Measurements from ENCODE around the gene POLE3.
A peak's percentile ranks its signal among the peaks of the same experiment; 100 is the strongest.
"Not testable (repeated sequence)": the region's sequence is repeated elsewhere in the genome, so short reads cannot be mapped to it uniquely, and the experiment has no call there.

POLE3 gene

GRCh38 chr9:113446323-113446740 lies 35.9 kb upstream of the POLE3 start:
- no peak overlapping the region for H3K27ac ChIP-seq
- H3K4me3 ChIP-seq (ENCODE audit: low read depth in 1 of 2, low read length in 1 of 2) = no peak overlapping the region
- TF ChIP-seq CTCF (IDR thresholded peaks at IDR 0.05) = peak; percentile 44
- no peaks in the 10 kb centered on the region for H3K9me3 ChIP-seq
- H3K36me3 ChIP-seq = no peaks in the 10 kb centered on the region
- no peaks in the 10 kb centered on the region for H3K27me3 ChIP-seq
- H3K4me1 ChIP-seq (ENCODE audit: control insufficient read depth in 1 of 2, insufficient read depth in 1 of 2, low read depth in 1 of 2, low read length in 1 of 2) = no peaks in the 10 kb centered on the region

GRCh38 chr9:113444736-113445135 lies 34.3 kb upstream of the POLE3 start:
- H3K4me3 ChIP-seq (ENCODE audit: low read depth in 1 of 2, low read length in 1 of 2) = no peak overlapping the region
- no peak for TF ChIP-seq CTCF (IDR thresholded peaks at IDR 0.05)
- H3K9me3 ChIP-seq = no peaks in the 10 kb centered on the region
- no peaks in the 10 kb centered on the region for H3K36me3 ChIP-seq
- H3K27me3 ChIP-seq = no peaks in the 10 kb centered on the region
- no peaks in the 10 kb centered on the region for H3K4me1 ChIP-seq (ENCODE audit: control insufficient read depth in 1 of 2, insufficient read depth in 1 of 2, low read depth in 1 of 2, low read length in 1 of 2)
- H3K27ac ChIP-seq = no peak overlapping the region

DNA sequence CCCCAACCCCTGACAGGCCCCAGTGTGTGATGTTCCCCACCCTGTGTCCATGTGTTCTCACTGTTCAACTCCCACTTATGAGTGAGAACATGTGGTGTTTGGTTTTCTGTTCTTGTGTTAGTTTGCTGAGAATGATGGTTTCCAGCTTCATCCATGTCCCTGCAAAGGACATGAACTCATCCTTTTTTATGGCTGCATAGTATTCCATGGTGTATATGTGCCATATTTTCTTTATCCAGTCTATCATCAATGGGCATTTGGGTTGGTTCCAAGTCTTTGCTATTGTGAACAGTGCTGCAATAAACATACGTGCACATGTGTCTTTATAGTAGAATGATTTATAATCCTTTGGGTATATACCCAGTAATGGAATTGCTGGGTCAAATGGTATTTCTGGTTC lies 27.2 kb upstream of the POLE3 start:
- H3K27ac ChIP-seq; H3K9me3 ChIP-seq; H3K4me3 ChIP-seq (ENCODE audit: low read depth in 1 of 2, low read length in 1 of 2): not testable (repeated sequence)

DNA sequence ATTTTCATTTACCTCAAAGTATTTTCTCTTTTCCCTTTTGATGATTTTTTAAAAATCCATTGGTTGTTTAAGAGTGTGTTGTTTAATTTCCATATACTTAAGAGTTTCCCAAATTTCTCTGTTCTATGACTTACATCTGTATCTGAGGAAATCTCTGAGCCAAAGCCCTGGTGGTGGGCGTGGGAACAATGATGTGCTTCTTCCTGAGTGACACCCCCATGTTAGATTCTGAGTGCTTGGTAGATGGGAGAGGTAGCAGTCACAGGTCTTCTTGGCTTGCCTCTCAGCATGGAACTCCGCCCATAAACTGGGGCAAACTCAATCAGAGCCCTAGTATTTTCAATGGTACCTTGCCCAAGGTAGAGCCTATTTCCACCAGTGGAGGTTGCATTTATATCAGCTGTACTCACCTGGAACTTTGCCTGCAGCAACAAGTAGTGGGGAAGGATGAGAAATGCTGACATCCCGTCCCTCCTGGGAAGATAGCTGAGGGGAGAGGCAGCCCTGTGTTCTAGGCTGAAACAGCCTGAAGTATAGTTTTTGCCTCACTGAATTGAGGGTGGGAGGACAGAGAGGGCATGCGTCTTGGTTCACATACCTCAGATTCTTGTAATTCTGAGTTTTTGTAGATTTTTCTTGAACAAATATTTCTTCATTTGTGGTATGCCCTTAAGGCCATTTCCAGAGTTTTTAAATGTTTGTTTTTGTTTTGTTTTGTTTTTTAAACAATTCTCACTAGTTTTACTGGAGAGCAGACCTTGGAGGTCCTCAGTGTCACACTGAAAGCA lies 26.4 kb upstream of the POLE3 start:
- Histone ChIP-seq H3K27ac (no peak overlapping the region), H3K4me1 (ENCODE audit: control insufficient read depth in 1 of 2, insufficient read depth in 1 of 2, low read depth in 1 of 2, low read length in 1 of 2) (no peaks in the 10 kb centered on the region), H3K9me3 (no peaks in the 10 kb centered on the region), H3K4me3 (ENCODE audit: low read depth in 1 of 2, low read length in 1 of 2) (no peak overlapping the region), H3K27me3 (no peaks in the 10 kb centered on the region), H3K36me3 (no peaks in the 10 kb centered on the region)
- TF ChIP-seq CTCF (IDR thresholded peaks at IDR 0.05) = no peak

More for the DNA sequence above, 27.2 kb upstream of the POLE3 start:
- H3K27me3 ChIP-seq; H3K36me3 ChIP-seq; H3K4me1 ChIP-seq (ENCODE audit: control insufficient read depth in 1 of 2, insufficient read depth in 1 of 2, low read depth in 1 of 2, low read length in 1 of 2): not testable (repeated sequence)

DNA sequence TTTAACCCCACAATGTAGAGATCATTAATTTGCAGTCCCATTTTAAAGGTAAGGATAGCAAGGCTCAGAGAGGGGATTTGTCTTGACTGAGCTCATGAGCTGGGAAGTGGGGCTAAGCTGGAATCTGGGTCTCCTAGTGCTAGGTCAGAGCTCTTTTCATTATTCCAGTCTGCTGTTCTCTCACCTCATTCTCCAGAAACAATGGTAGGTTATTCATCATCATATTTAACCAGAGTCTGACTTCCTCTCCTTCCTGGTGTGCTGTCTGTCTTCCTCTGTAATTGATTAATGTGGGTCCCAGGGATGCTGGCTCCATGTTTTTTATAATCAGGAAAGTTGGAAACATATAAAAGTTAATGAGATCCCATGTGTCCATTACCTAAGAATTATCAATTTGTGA lies 20.7 kb upstream of the POLE3 start:
- Histone ChIP-seq H3K27ac (no peak overlapping the region), H3K4me3 (ENCODE audit: low read depth in 1 of 2, low read length in 1 of 2) (no peak overlapping the region), H3K4me1 (ENCODE audit: control insufficient read depth in 1 of 2, insufficient read depth in 1 of 2, low read depth in 1 of 2, low read length in 1 of 2) (peaks cover 7 to 9% of the 10 kb centered on the region in 2 experiments), H3K9me3 (no peaks in the 10 kb centered on the region), H3K36me3 (no peaks in the 10 kb centered on the region), H3K27me3 (no peaks in the 10 kb centered on the region)
- TF ChIP-seq CTCF (IDR thresholded peaks at IDR 0.05) = no peak

- Histone ChIP-seq H3K9me3 (no peaks in the 10 kb centered on the region), H3K27me3 (no peaks in the 10 kb centered on the region), H3K4me1 (ENCODE audit: control insufficient read depth in 1 of 2, insufficient read depth in 1 of 2, low read depth in 1 of 2, low read length in 1 of 2) (peaks cover 7 to 9% of the 10 kb centered on the region in 2 experiments), H3K27ac (no peak overlapping the region), H3K4me3 (ENCODE audit: low read depth in 1 of 2, low read length in 1 of 2) (no peak overlapping the region), H3K36me3 (no peaks in the 10 kb centered on the region)
- no peak for TF ChIP-seq CTCF (IDR thresholded peaks at IDR 0.05)
Measured at GRCh38 chr9:113428062-113428615, 17.7 kb upstream of the POLE3 start.

Data from neutrophil (primary cell).